Upper lobe of left lung (tissue), 6 donors: ENCODE results near the gene FBXO9. TPM values are rescaled to one million over a fixed set of nuclear protein-coding genes. Genes with fewer than 3 reads are reported as not detected.
A peak's percentile ranks its signal among the peaks of the same experiment; 100 is the strongest.

Experiments used
- ATAC-seq, 2 donors: fragments of 200-7000 bp; cut with Tn5 transposase; one replicate each; pipeline ENCODE4 v1.9.1; 2022; ENCODE audit warnings: mild to moderate bottlenecking in 2 of 2, moderate library complexity in 2 of 2; ENCODE audit not compliant: low FRiP score in 2 of 2
- DNase-seq, 2 donors: peaks; one replicate each; pipeline ENCODE4 v3.0.0-alpha.2; 2019 to 2020
- H3K27ac ChIP-seq, 4 donors: fragments of 200-600 bp; sonication (generic); one replicate each; pipeline ENCODE4 v1.5.1; 2016 to 2019
- H3K27me3 ChIP-seq, 4 donors: fragments of 200-600 bp; sonication (generic); one replicate each; pipeline ENCODE4 v1.5.1; 2017 to 2019
- H3K36me3 ChIP-seq, 4 donors: fragments of 200-600 bp; sonication (generic); one replicate each; pipeline ENCODE4 v1.5.1; 2016 to 2019
- H3K4me1 ChIP-seq, 4 donors: fragments of 200-600 bp; sonication (generic); one replicate each; pipeline ENCODE4 v1.5.1; 2018 to 2019
- H3K4me3 ChIP-seq, 4 donors: fragments of 200-600 bp; sonication (generic); one replicate each; pipeline ENCODE4 v1.5.1; 2017 to 2019; ENCODE audit warnings: mild to moderate bottlenecking in 2 of 4, moderate library complexity in 1 of 4
- H3K9me3 ChIP-seq, 4 donors: fragments of 200-600 bp; sonication (generic); one replicate each; pipeline ENCODE4 v1.5.1; 2018 to 2019
- CTCF ChIP-seq, 6 experiments: fragments of 450-650 bp in 4 of 6; fragments of 200-600 bp in 2 of 6; sonication (generic) in 2 of 6; IDR thresholded peaks; one replicate each; pipeline ENCODE4 v1.5.1; 2016 to 2019; ENCODE audit warnings: antibody characterized with exemption in 6 of 6
- EP300 ChIP-seq, 4 donors: sonication (generic); formaldehyde crosslinking; IDR thresholded peaks; one replicate each; pipeline ENCODE4 v1.5.1; 2017; ENCODE audit warnings: antibody characterized with exemption in 4 of 4, control low read depth in 2 of 4
- POLR2A ChIP-seq, 4 donors: fragments of 450-650 bp; IDR thresholded peaks; one replicate each; pipeline ENCODE4 v1.5.1; 2016 to 2017; ENCODE audit warnings: antibody characterized with exemption in 4 of 4, mild to moderate bottlenecking in 2 of 4
- POLR2AphosphoS5 ChIP-seq, 2 donors: sonication (generic); formaldehyde crosslinking; IDR thresholded peaks; one replicate each; pipeline ENCODE4 v1.5.1; 2017; ENCODE audit warnings: antibody characterized with exemption in 2 of 2
- WGBS, 2 donors: methylation state at CpG; one replicate each; pipeline ENCODE4 v1.1.5; 2017 to 2018; 5-methylcytosine and 5-hydroxymethylcytosine counted together
- total RNA-seq, 6 donors: library from RNA; depleted of rRNA in 4 of 6; stranded (reverse); fragments of >200 nt in 4 of 6; gene quantifications; one replicate each; pipeline versions ENCODE4 v1.1.0 to v1.2.1, GENCODE V29; 2016 to 2021
- donor health status: DM: no; HTN: no; CAD: no; lungs with moderate emphysema.
- donor health status: DM: no; HTN: yes; CAD: no; lungs with severe emphysema.

Gene FBXO9
- total RNA-seq, 6 donors from 2014 or later, result 56.2 to 98.5 (median 83.0) TPM

GRCh38 chr6:53066874-53067706, 1.9 kb downstream of the FBXO9 start:
- H3K4me3 ChIP-seq, result peak overlapping the region in 1 of 4 donors; percentile 94
- peaks cover 20 to 38% (median 29%) of the 10 kb centered on the region in 4 donors for H3K4me1 ChIP-seq
- ATAC-seq (no peak), DNase-seq (no peak)
- H3K36me3 ChIP-seq, result peaks cover 0 to 10% (median 0%) of the 10 kb centered on the region in 4 donors
- H3K27me3 ChIP-seq, result no peaks in the 10 kb centered on the region
- H3K9me3 ChIP-seq, result no peaks in the 10 kb centered on the region
- peak overlapping the region in 3 of 4 donors; percentile 90 to 97 (median 92) for H3K27ac ChIP-seq
- no peak for TF ChIP-seq EP300 (IDR thresholded peaks at IDR 0.05)
- TF ChIP-seq CTCF (IDR thresholded peaks at IDR 0.05), result no peak
- TF ChIP-seq POLR2A (IDR thresholded peaks at IDR 0.05), result no peak
- no peak for TF ChIP-seq POLR2AphosphoS5 (IDR thresholded peaks at IDR 0.05)
- WGBS, 2 donors, result 72 to 75% methylated on average over 4 of the region's 4 CpGs

GRCh38 chr6:53067849-53068361, 2.7 kb downstream of the FBXO9 start:
- H3K9me3 ChIP-seq, result no peaks in the 10 kb centered on the region
- no peak for DNase-seq
- TF ChIP-seq POLR2AphosphoS5 (IDR thresholded peaks at IDR 0.05), result peak in 1 of 2 donors; percentile 17
- no peak for TF ChIP-seq POLR2A (IDR thresholded peaks at IDR 0.05)
- peak in 1 of 4 donors; percentile 18 for TF ChIP-seq EP300 (IDR thresholded peaks at IDR 0.05)
- WGBS, 2 donors, result 62 to 77% methylated on average over 1 of the region's 1 CpG
- no peaks in the 10 kb centered on the region for H3K27me3 ChIP-seq
- H3K4me1 ChIP-seq, result peaks cover 20 to 35% (median 26%) of the 10 kb centered on the region in 4 donors
- peak overlapping the region in 1 of 4 donors; percentile 92 for H3K27ac ChIP-seq
- no peak for ATAC-seq
- peaks cover 0 to 18% (median 2%) of the 10 kb centered on the region in 4 donors for H3K36me3 ChIP-seq
- H3K4me3 ChIP-seq, result no peak overlapping the region

GRCh38 chr6:53069427-53069826, 4.2 kb downstream of the FBXO9 start:
- Histone ChIP-seq H3K4me3 (no peak overlapping the region), H3K4me1 (peaks cover 20 to 32% (median 25%) of the 10 kb centered on the region in 4 donors), H3K27ac (no peak overlapping the region), H3K36me3 (peaks cover 5 to 33% (median 10%) of the 10 kb centered on the region in 4 donors), H3K9me3 (no peaks in the 10 kb centered on the region), H3K27me3 (no peaks in the 10 kb centered on the region)
- no peak for TF ChIP-seq CTCF (IDR thresholded peaks at IDR 0.05)
- no peak for TF ChIP-seq POLR2A (IDR thresholded peaks at IDR 0.05)
- TF ChIP-seq EP300 (IDR thresholded peaks at IDR 0.05), result no peak
- TF ChIP-seq POLR2AphosphoS5 (IDR thresholded peaks at IDR 0.05), result no peak
- 47 to 59% methylated on average over 1 of the region's 1 CpG for WGBS, 2 donors
- no peak for ATAC-seq
- no peak for DNase-seq

GRCh38 chr6:53070806-53071205, 5.6 kb downstream of the FBXO9 start:
- H3K27me3 ChIP-seq, result no peaks in the 10 kb centered on the region
- ATAC-seq (no peak), DNase-seq (no peak)
- TF ChIP-seq EP300 (IDR thresholded peaks at IDR 0.05) (no peak), CTCF (IDR thresholded peaks at IDR 0.05) (no peak), POLR2AphosphoS5 (IDR thresholded peaks at IDR 0.05) (no peak), POLR2A (IDR thresholded peaks at IDR 0.05) (no peak)
- no peak overlapping the region for H3K4me3 ChIP-seq
- peaks cover 20 to 31% (median 24%) of the 10 kb centered on the region in 4 donors for H3K4me1 ChIP-seq
- no peaks in the 10 kb centered on the region for H3K9me3 ChIP-seq
- H3K36me3 ChIP-seq, result peaks cover 16 to 46% (median 21%) of the 10 kb centered on the region in 4 donors
- 56 to 68% methylated on average over 1 of the region's 1 CpG for WGBS, 2 donors
- no peak overlapping the region for H3K27ac ChIP-seq

- Histone ChIP-seq H3K36me3 (peaks cover 19 to 80% (median 35%) of the 10 kb centered on the region in 4 donors), H3K27me3 (no peaks in the 10 kb centered on the region), H3K4me1 (no peaks in the 10 kb centered on the region), H3K27ac (no peak overlapping the region), H3K9me3 (no peaks in the 10 kb centered on the region), H3K4me3 (no peak overlapping the region)
- TF ChIP-seq CTCF (IDR thresholded peaks at IDR 0.05) (no peak), POLR2A (IDR thresholded peaks at IDR 0.05) (no peak), POLR2AphosphoS5 (IDR thresholded peaks at IDR 0.05) (no peak), EP300 (IDR thresholded peaks at IDR 0.05) (no peak)
- ATAC-seq, result no peak
- WGBS, 2 donors, result 75 to 85% methylated on average over 3 of the region's 3 CpGs
- DNase-seq, result no peak
These were observed 9.1 kb downstream of the FBXO9 start for GRCh38 chr6:53074347-53074746.
